Hepatocyte (in vitro differentiated cells): ENCODE data around the gene BAHCC1. TPM values are rescaled to one million over a fixed set of nuclear protein-coding genes. Genes with fewer than 3 reads are reported as not detected.

Source experiments
- DNase-seq: peaks from one replicate; pipeline ENCODE4 v3.0.0-alpha.2; 2016; ENCODE audit warnings: low spot score
- H2AFZ ChIP-seq: fragments of 200-600 bp; sonication (generic); 2 replicates; pipeline ENCODE4 v1.6.0; 2016; ENCODE audit warnings: antibody characterized with exemption, mild to moderate bottlenecking
- H3K27ac ChIP-seq: fragments of 200-600 bp; sonication (generic); 2 replicates; pipeline ENCODE4 v1.5.1; 2016; ENCODE audit warnings: mild to moderate bottlenecking
- H3K27me3 ChIP-seq: fragments of 200-600 bp; sonication (generic); 2 replicates; pipeline ENCODE4 v1.6.1; 2016
- H3K36me3 ChIP-seq: fragments of 200-600 bp; sonication (generic); replicated peaks from 2 replicates; pipeline ENCODE4 v1.5.1; 2016; ENCODE audit warnings: low read depth; ENCODE audit not compliant: insufficient read depth
- H3K4me1 ChIP-seq: fragments of 200-600 bp; sonication (generic); 2 replicates; pipeline ENCODE4 v1.5.1; 2016; ENCODE audit warnings: mild to moderate bottlenecking, moderate library complexity; ENCODE audit not compliant: insufficient read depth
- H3K4me2 ChIP-seq: fragments of 200-600 bp; sonication (generic); 2 replicates; pipeline ENCODE4 v1.6.0; 2016
- H3K4me3 ChIP-seq: fragments of 200-600 bp; sonication (generic); 2 replicates; pipeline ENCODE4 v1.5.1; 2016; ENCODE audit warnings: mild to moderate bottlenecking
- H3K79me2 ChIP-seq: fragments of 200-600 bp; sonication (generic); 2 replicates; pipeline ENCODE4 v1.6.0; 2017; ENCODE audit warnings: mild to moderate bottlenecking
- H3K9me2 ChIP-seq: fragments of 200-600 bp; sonication (generic); replicated peaks from 2 replicates; pipeline ENCODE4 v1.6.0; 2017; ENCODE audit warnings: mild to moderate bottlenecking; ENCODE audit not compliant: insufficient read depth
- H3K9me3 ChIP-seq: fragments of 200-600 bp; sonication (generic); 2 replicates; pipeline ENCODE4 v1.5.1; 2016; ENCODE audit warnings: low read depth, mild to moderate bottlenecking
- H4K20me1 ChIP-seq: fragments of 200-600 bp; sonication (generic); 2 replicates; pipeline ENCODE4 v1.6.0; 2016; ENCODE audit warnings: mild to moderate bottlenecking; ENCODE audit not compliant: insufficient read depth, poor library complexity, severe bottlenecking
- CTCF ChIP-seq: fragments of 200-600 bp; sonication (generic); IDR thresholded peaks from 2 replicates; pipeline ENCODE4 v1.5.1; 2016; ENCODE audit warnings: antibody characterized with exemption, mild to moderate bottlenecking; ENCODE audit not compliant: poor library complexity
- EZH2 ChIP-seq: fragments of 200-600 bp; sonication (generic); IDR thresholded peaks from 2 replicates; pipeline ENCODE4 v1.6.1; 2016; ENCODE audit warnings: antibody characterized with exemption, mild to moderate bottlenecking, borderline replicate concordance
- EZH2phosphoT487 ChIP-seq: fragments of 200-600 bp; sonication (generic); IDR thresholded peaks from one replicate; pipeline ENCODE4 v1.6.1; 2018; ENCODE audit warnings: antibody characterized with exemption, mild to moderate bottlenecking, low read depth, moderate library complexity; ENCODE audit not compliant: unreplicated experiment, severe bottlenecking
- WGBS: methylation state at CpG from one replicate; pipeline ENCODE4 v1.1.6; 2016; ENCODE audit warnings: low lambda C conversion rate; ENCODE audit errors: missing lambda C conversion rate; 5-methylcytosine and 5-hydroxymethylcytosine counted together
- polyA plus RNA-seq: library from polyadenylated mRNA; unstranded; fragments of >200 nt; fragmentation: Nextera tagmentation; extraction: Ambion mirVana; gene quantifications from 2 replicates; pipeline ENCODE4 v1.2.1, GENCODE V29; 2016
- total RNA-seq: library from RNA; depleted of rRNA; stranded (reverse); fragments of >200 nt; gene quantifications from 2 replicates; pipeline ENCODE4 v1.2.3, GENCODE V29; 2014

Gene BAHCC1
- total and polyA plus RNA-seq, 2 experiments from 2014 or later = 6.4 to 6.6 TPM

- no peaks in the 10 kb centered on the region for H3K4me1 ChIP-seq
Observed at GRCh38 chr17:81452551-81452950, 57.3 kb downstream of the BAHCC1 start.

GRCh38 chr17:81453076-81453475 lies 57.8 kb downstream of the BAHCC1 start:
- Histone ChIP-seq H3K9me3 (no peaks in the 10 kb centered on the region), H3K36me3 (no peaks in the 10 kb centered on the region), H3K9me2 (no peaks in the 10 kb centered on the region), H3K27me3 (no peaks in the 10 kb centered on the region), H2AFZ (no peak overlapping the region), H3K27ac (no peak overlapping the region), H3K4me2 (no peak overlapping the region), H4K20me1 (no peaks in the 10 kb centered on the region), H3K79me2 (no peaks in the 10 kb centered on the region), H3K4me1 (no peaks in the 10 kb centered on the region), H3K4me3 (no peak overlapping the region)
- no peak for DNase-seq
- TF ChIP-seq CTCF (no peak), EZH2phosphoT487 (no peak), EZH2 (no peak)
- 95% methylated on average over 30 of the region's 30 CpGs for WGBS

More at GRCh38 chr17:81452551-81452950, 57.3 kb downstream of the BAHCC1 start:
- Histone ChIP-seq H3K36me3 (no peaks in the 10 kb centered on the region), H3K27ac (no peak overlapping the region), H2AFZ (no peak overlapping the region), H3K4me2 (no peak overlapping the region), H4K20me1 (no peaks in the 10 kb centered on the region), H3K4me3 (no peak overlapping the region), H3K79me2 (no peaks in the 10 kb centered on the region), H3K27me3 (no peaks in the 10 kb centered on the region), H3K9me3 (no peaks in the 10 kb centered on the region), H3K9me2 (no peaks in the 10 kb centered on the region)
- TF ChIP-seq EZH2phosphoT487 (no peak), EZH2 (no peak), CTCF (no peak)
- no peak for DNase-seq
- WGBS = 96% methylated on average over 23 of the region's 23 CpGs

- DNase-seq = no peak
Observed at GRCh38 chr17:81453712-81454111, 58.5 kb downstream of the BAHCC1 start.

More at GRCh38 chr17:81453712-81454111, 58.5 kb downstream of the BAHCC1 start:
- Histone ChIP-seq H3K27ac (no peak overlapping the region), H3K9me2 (no peaks in the 10 kb centered on the region), H3K4me1 (no peaks in the 10 kb centered on the region), H3K4me2 (no peak overlapping the region), H3K79me2 (no peaks in the 10 kb centered on the region), H2AFZ (no peak overlapping the region), H4K20me1 (no peaks in the 10 kb centered on the region), H3K36me3 (no peaks in the 10 kb centered on the region), H3K27me3 (no peaks in the 10 kb centered on the region), H3K4me3 (no peak overlapping the region), H3K9me3 (no peaks in the 10 kb centered on the region)
- TF ChIP-seq CTCF = no peak
- TF ChIP-seq EZH2phosphoT487 = no peak
- TF ChIP-seq EZH2 = no peak
- WGBS = 91% methylated on average over 7 of the region's 7 CpGs
